D721Med (cell line): ENCODE results near the gene LY6G5C.

Source experiments
- DNase-seq: peaks from one replicate; pipeline ENCODE4 v3.0.0; 2011; ENCODE audit warnings: low spot score; ENCODE audit not compliant: insufficient read length
- FAIRE-seq: peaks from 2 replicates; lab custom pipeline; 2011; peaks lifted over from hg19 to GRCh38; lab: Jason Lieb, UNC
- CTCF ChIP-seq: IDR thresholded peaks from 2 replicates; pipeline ENCODE4 v1.5.1; 2012; ENCODE audit warnings: mild to moderate bottlenecking, control low read depth; ENCODE audit not compliant: insufficient read depth; ENCODE audit errors: missing control alignments

LY6G5C gene

DNA sequence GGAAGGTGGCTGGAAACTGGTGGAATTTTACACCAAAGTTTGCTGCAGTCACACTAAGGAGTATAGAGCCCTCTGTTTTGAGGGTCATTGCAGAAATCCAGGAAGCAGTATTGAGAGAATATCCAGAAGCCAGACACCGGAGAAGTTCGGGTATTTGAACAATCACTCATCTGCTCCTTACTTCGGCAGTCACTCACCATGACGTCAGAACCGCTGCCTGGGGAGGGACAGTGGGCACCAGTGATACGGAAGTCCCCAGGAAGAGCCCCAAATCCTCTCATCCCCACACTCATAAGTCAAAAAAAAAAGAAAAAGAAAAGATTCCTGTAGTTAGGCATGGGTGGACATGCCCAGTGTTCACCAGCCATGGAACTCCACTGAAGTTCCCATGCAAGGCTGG, 4.0 kb downstream of the LY6G5C start:
- TF ChIP-seq CTCF, result no peak
- DNase-seq, result no peak
- FAIRE-seq, result no peak

DNA sequence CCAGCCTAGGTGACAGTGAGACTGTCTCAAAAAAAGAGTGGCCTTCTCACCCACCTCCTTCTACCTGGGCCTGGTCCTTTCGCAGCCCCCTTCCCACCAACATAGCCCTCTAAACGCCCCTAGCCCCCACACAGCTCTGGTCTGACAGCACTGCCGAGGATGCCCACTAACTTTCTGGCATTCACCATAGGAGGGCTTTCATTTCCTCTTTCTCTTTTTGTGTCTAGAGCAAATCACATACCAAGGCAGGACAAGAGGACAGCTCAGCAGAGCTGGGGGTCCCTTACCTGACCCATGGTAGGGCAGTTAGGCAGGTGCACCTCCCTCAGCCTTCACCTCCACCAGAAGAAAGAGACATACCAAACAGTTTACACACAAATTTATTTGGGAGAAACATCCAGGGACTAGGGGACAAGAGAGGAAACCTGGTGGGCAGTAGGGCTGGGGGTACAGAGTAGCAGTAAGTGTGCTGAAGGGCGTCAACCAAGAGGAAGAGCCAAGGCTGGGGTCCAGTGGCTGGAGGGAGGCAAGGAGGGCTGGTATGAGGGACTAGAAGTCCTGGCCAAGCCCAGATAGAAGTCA, 4.5 kb downstream of the LY6G5C start:
- no peak for TF ChIP-seq CTCF
- FAIRE-seq (no peak), DNase-seq (no peak)

- TF ChIP-seq CTCF, result no peak
- FAIRE-seq (no peak), DNase-seq (no peak)
These were observed 11.2 kb downstream of the LY6G5C start, which contains the start of gene LY6G5B for GRCh38 chr6:31669676-31670075. LY6G5B (plus strand) TSS chr6:31669976; CDS start chr6:31670951, 975 bp downstream.

GRCh38 chr6:31666337-31666965, 14.4 kb downstream of the LY6G5C start:
- DNase-seq, result no peak
- no peak for FAIRE-seq

GRCh38 chr6:31665501-31666336, 15.1 kb downstream of the LY6G5C start, which contains the start of gene CSNK2B:
CSNK2B (plus strand) TSS chr6:31666080; CDS start chr6:31666832, 752 bp downstream.
- no peak for FAIRE-seq
- DNase-seq, result peak; percentile 93
- TF ChIP-seq CTCF, result no peak

More at GRCh38 chr6:31666337-31666965, 14.4 kb downstream of the LY6G5C start:
- no peak for TF ChIP-seq CTCF

GRCh38 chr6:31664790-31665500, 15.9 kb downstream of the LY6G5C start, which contains the start of gene GPANK1:
GPANK1 (minus strand) TSS chr6:31664997; CDS start chr6:31664478, 519 bp downstream.
- FAIRE-seq (no peak), DNase-seq (peak; percentile 65)
- no peak for TF ChIP-seq CTCF
